GM18951 (cell line): ENCODE results near the gene TCTN1.
"Not testable (repeated sequence)": the region's sequence is repeated elsewhere in the genome, so short reads cannot be mapped to it uniquely, and the experiment has no call there.

Experiments
- POLR2A ChIP-seq: IDR thresholded peaks from 4 replicates; pipeline ENCODE4 v1.6.1; 2011; ENCODE audit warnings: mild to moderate bottlenecking; ENCODE audit not compliant: insufficient read length, insufficient read depth; ENCODE audit errors: extremely low read depth
- in situ Hi-C: fragments of 300-500 bp; cut with MboI; formaldehyde crosslinking; loops from one replicate; pipeline ENCODE4 v1.12.0; 2022; ENCODE audit warnings: low sequenced_read_pairs, mixed read lengths, inconsistent platforms; ENCODE audit not compliant: unreplicated experiment

Gene TCTN1

GRCh38 chr12:110639336-110640141, 25.6 kb downstream of the TCTN1 start:
- in situ Hi-C loops: no loop called here
- no peak for TF ChIP-seq POLR2A

- no peak for TF ChIP-seq POLR2A
- in situ Hi-C loops: no loop called here
Observed at GRCh38 chr12:110640275-110641025, 26.5 kb downstream of the TCTN1 start.

- in situ Hi-C loops: no loop called here
- TF ChIP-seq POLR2A: no peak
Observed at GRCh38 chr12:110641521-110641920, 27.6 kb downstream of the TCTN1 start.

- in situ Hi-C loops: no loop called here
- TF ChIP-seq POLR2A: no peak
Observed at GRCh38 chr12:110647631-110648040, 33.7 kb downstream of the TCTN1 start.

- TF ChIP-seq POLR2A: no peak
- in situ Hi-C loops: no loop called here
Observed at GRCh38 chr12:110649341-110649847, 35.5 kb downstream of the TCTN1 start.

GRCh38 chr12:110654238-110654637, 40.3 kb downstream of the TCTN1 start:
- in situ Hi-C loops: not testable (repeated sequence)

- no peak for TF ChIP-seq POLR2A
- in situ Hi-C loops: no loop called here
Observed at GRCh38 chr12:110656071-110656655, 42.2 kb downstream of the TCTN1 start.

- no peak for TF ChIP-seq POLR2A
Observed at GRCh38 chr12:110657747-110658146, 43.8 kb downstream of the TCTN1 start.

GRCh38 chr12:110658242-110658641, 44.3 kb downstream of the TCTN1 start:
- in situ Hi-C loops: no loop called here
- no peak for TF ChIP-seq POLR2A

More at GRCh38 chr12:110657747-110658146, 43.8 kb downstream of the TCTN1 start:
- in situ Hi-C loops: no loop called here

GRCh38 chr12:110658878-110659277, 44.9 kb downstream of the TCTN1 start:
- no peak for TF ChIP-seq POLR2A
- in situ Hi-C loops: no loop called here

- TF ChIP-seq POLR2A: peak; percentile 54
- in situ Hi-C loops: no loop called here
Observed at GRCh38 chr12:110661337-110661972, 47.5 kb downstream of the TCTN1 start.

GRCh38 chr12:110666892-110667291, 53.0 kb downstream of the TCTN1 start:
- no peak for TF ChIP-seq POLR2A
- in situ Hi-C loops: no loop called here

GRCh38 chr12:110667671-110668070, 53.7 kb downstream of the TCTN1 start:
- in situ Hi-C loops: no loop called here
- TF ChIP-seq POLR2A: peak; percentile 24
